ENCODE results near the gene STK32C. TPM values are rescaled to one million over a fixed set of nuclear protein-coding genes. Genes with fewer than 3 reads are reported as not detected.

Gene STK32C
- polyA plus RNA-seq, 1 donor from 2014 or later, result 23.2 TPM

- H4K20me1 ChIP-seq (ENCODE audit: insufficient read depth), result peaks cover 6% of the 10 kb centered on the region
Observed at GRCh38 chr10:132185601-132186487, 121.9 kb downstream of the STK32C start.

DNA sequence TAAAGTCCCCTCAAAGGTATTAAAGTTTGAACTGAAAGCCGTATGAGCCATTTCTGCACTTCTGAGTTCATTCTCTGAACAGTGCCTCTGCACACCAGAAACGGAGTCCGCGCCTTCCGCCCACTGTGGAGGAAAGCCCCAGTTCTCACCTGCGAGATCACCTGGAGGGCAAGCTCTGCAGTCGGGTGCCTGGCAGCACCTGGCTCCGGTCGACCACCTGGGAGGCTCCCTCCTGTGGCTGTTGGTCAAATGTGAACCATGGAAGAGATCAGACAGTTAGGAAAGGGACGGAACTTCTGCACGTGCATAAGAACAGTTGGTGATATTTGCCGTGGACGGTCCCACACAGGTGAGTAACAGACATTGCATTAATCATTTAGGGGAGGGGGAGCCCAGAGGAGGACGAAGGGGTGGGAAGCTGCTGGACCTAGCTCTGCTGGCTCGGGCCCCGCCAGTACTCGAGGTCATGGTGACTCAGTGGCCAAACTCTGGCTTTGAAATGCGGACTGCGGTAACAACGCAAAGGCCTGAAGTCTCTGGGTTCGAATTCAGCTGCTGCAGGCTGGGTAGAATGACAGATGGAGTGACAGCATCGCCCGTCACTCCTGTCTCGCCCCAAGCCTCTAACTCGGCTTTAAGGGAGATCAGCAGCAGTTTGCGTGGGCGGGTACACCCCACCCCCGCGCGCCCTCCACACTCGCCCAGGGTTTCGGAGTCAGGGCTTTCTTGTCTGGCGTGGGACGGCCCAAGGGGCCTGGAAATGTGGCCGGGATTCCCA lies 122.7 kb downstream of the STK32C start:
- Histone ChIP-seq H2AFZ (ENCODE audit: low read depth, low read length) (no peak overlapping the region), H3K27ac (ENCODE audit: low read length) (no peak overlapping the region), H3K4me3 (ENCODE audit: low read length) (peak overlapping the region; percentile 63), H3K27me3 (ENCODE audit: insufficient read depth, low read depth, low read length) (peaks cover 30% of the 10 kb centered on the region), H3K9me2 (ENCODE audit: insufficient read depth, low read length) (no peaks in the 10 kb centered on the region), H3F3A (ENCODE audit: insufficient read depth, low read length, poor library complexity, severe bottlenecking) (no peaks in the 10 kb centered on the region), H3K9me3 (ENCODE audit: low read length) (no peaks in the 10 kb centered on the region), H4K20me1 (ENCODE audit: insufficient read depth) (peaks cover 6% of the 10 kb centered on the region), H3K36me3 (ENCODE audit: insufficient read depth, low read length) (no peaks in the 10 kb centered on the region), H3K79me2 (replicated peaks; ENCODE audit: insufficient read depth, low read length) (peaks cover 23% of the 10 kb centered on the region), H3K4me2 (ENCODE audit: low read length) (no peak overlapping the region), H3K9ac (ENCODE audit: low read length) (no peak overlapping the region)
- peak; percentile 27 for TF ChIP-seq SMC3 (conservative IDR thresholded peaks at IDR 0.05; ENCODE audit: poor library complexity)
- TF ChIP-seq, protein P1, sequence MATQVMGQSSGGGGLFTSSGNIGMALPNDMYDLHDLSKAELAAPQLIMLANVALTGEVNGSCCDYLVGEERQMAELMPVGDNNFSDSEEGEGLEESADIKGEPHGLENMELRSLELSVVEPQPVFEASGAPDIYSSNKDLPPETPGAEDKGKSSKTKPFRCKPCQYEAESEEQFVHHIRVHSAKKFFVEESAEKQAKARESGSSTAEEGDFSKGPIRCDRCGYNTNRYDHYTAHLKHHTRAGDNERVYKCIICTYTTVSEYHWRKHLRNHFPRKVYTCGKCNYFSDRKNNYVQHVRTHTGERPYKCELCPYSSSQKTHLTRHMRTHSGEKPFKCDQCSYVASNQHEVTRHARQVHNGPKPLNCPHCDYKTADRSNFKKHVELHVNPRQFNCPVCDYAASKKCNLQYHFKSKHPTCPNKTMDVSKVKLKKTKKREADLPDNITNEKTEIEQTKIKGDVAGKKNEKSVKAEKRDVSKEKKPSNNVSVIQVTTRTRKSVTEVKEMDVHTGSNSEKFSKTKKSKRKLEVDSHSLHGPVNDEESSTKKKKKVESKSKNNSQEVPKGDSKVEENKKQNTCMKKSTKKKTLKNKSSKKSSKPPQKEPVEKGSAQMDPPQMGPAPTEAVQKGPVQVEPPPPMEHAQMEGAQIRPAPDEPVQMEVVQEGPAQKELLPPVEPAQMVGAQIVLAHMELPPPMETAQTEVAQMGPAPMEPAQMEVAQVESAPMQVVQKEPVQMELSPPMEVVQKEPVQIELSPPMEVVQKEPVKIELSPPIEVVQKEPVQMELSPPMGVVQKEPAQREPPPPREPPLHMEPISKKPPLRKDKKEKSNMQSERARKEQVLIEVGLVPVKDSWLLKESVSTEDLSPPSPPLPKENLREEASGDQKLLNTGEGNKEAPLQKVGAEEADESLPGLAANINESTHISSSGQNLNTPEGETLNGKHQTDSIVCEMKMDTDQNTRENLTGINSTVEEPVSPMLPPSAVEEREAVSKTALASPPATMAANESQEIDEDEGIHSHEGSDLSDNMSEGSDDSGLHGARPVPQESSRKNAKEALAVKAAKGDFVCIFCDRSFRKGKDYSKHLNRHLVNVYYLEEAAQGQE (IDR thresholded peaks at IDR 0.05; ENCODE audit: borderline replicate concordance), result no peak

More at GRCh38 chr10:132185601-132186487, 121.9 kb downstream of the STK32C start:
- H3K9me3 ChIP-seq (ENCODE audit: low read length), result no peaks in the 10 kb centered on the region
- no peaks in the 10 kb centered on the region for H3K9me2 ChIP-seq (ENCODE audit: insufficient read depth, low read length)
- H3K27me3 ChIP-seq (ENCODE audit: insufficient read depth, low read depth, low read length), result peaks cover 30% of the 10 kb centered on the region
- H3K36me3 ChIP-seq (ENCODE audit: insufficient read depth, low read length), result no peaks in the 10 kb centered on the region
- no peaks in the 10 kb centered on the region for H3F3A ChIP-seq (ENCODE audit: insufficient read depth, low read length, poor library complexity, severe bottlenecking)
- no peak overlapping the region for H3K27ac ChIP-seq (ENCODE audit: low read length)
- no peak overlapping the region for H2AFZ ChIP-seq (ENCODE audit: low read depth, low read length)
- TF ChIP-seq TAF1 (IDR thresholded peaks at IDR 0.05; ENCODE audit: low read depth) (no peak), CTCF (IDR thresholded peaks at IDR 0.05; ENCODE audit: poor library complexity, severe bottlenecking) (no peak), SMC3 (conservative IDR thresholded peaks at IDR 0.05; ENCODE audit: poor library complexity) (no peak), EP300 (conservative IDR thresholded peaks at IDR 0.05; ENCODE audit: poor library complexity, severe bottlenecking) (no peak), POLR2AphosphoS5 (IDR thresholded peaks at IDR 0.05) (no peak), RAD21 (conservative IDR thresholded peaks at IDR 0.05) (no peak), MXI1 (conservative IDR thresholded peaks at IDR 0.05; ENCODE audit: poor library complexity, severe bottlenecking) (no peak), EZH2 (IDR thresholded peaks at IDR 0.05; ENCODE audit: borderline replicate concordance, insufficient read depth, low read length, poor library complexity, severe bottlenecking) (peak; percentile 56)
- TF ChIP-seq, protein P1 (IDR thresholded peaks at IDR 0.05; ENCODE audit: borderline replicate concordance), result peak; percentile 21
- H3K4me2 ChIP-seq (ENCODE audit: low read length), result no peak overlapping the region
- H3K4me3 ChIP-seq (ENCODE audit: low read length), result peak overlapping the region; percentile 63
- peak overlapping the region; percentile 9 for H3K9ac ChIP-seq (ENCODE audit: low read length)
- H3K79me2 ChIP-seq (replicated peaks; ENCODE audit: insufficient read depth, low read length), result peaks cover 23% of the 10 kb centered on the region

Data from neural cell (in vitro differentiated cells).